ENCODE measurements around the gene PTDSS2. TPM values are rescaled to one million over a fixed set of nuclear protein-coding genes. Genes with fewer than 3 reads are reported as not detected.
"Not testable (repeated sequence)": the region's sequence is repeated elsewhere in the genome, so short reads cannot be mapped to it uniquely, and the experiment has no call there.

PTDSS2 gene
- total RNA-seq, 1 donor from 2014 or later: 81.1 TPM

DNA sequence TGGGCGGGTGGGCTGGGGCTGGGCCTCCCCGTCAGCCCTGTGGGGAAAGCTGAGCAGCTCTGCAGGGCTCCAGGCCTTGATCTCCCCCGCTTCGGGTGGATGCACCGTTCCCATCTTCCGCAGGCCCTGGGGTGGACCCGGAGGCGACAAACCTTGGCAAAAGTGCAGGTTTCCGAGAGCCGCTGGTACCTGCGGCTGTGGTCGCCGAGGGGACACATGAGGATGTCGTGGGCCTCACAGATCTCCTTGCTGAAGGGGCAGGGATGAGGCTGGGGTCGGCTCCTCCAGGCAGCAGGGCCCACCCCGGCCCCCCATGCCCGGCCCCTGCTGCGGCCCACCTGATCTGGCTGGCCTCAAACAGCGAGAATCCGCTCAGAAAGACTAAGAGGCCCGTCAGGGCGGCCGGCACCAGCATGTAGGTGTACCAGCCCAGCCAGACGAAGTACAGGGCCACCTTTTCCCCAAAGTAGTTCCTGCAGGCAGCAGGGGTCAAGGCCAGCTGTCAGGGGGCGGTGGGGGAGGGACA lies 20.1 kb upstream of the PTDSS2 start:
- TF ChIP-seq, protein P1, sequence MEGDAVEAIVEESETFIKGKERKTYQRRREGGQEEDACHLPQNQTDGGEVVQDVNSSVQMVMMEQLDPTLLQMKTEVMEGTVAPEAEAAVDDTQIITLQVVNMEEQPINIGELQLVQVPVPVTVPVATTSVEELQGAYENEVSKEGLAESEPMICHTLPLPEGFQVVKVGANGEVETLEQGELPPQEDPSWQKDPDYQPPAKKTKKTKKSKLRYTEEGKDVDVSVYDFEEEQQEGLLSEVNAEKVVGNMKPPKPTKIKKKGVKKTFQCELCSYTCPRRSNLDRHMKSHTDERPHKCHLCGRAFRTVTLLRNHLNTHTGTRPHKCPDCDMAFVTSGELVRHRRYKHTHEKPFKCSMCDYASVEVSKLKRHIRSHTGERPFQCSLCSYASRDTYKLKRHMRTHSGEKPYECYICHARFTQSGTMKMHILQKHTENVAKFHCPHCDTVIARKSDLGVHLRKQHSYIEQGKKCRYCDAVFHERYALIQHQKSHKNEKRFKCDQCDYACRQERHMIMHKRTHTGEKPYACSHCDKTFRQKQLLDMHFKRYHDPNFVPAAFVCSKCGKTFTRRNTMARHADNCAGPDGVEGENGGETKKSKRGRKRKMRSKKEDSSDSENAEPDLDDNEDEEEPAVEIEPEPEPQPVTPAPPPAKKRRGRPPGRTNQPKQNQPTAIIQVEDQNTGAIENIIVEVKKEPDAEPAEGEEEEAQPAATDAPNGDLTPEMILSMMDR (IDR thresholded peaks at IDR 0.05; ENCODE audit: insufficient read depth, low read length, poor library complexity, severe bottlenecking): no peak
- no peaks in the 10 kb centered on the region for H3K36me3 ChIP-seq (ENCODE audit: control insufficient read depth, insufficient read depth, low read length)
- H3K4me3 ChIP-seq (ENCODE audit: low read depth, low read length): no peak overlapping the region
- DNase-seq (ENCODE audit: low read depth): no peak
- H3K27me3 ChIP-seq (ENCODE audit: control insufficient read depth, insufficient read depth, low read length): peaks cover 4% of the 10 kb centered on the region

DNA sequence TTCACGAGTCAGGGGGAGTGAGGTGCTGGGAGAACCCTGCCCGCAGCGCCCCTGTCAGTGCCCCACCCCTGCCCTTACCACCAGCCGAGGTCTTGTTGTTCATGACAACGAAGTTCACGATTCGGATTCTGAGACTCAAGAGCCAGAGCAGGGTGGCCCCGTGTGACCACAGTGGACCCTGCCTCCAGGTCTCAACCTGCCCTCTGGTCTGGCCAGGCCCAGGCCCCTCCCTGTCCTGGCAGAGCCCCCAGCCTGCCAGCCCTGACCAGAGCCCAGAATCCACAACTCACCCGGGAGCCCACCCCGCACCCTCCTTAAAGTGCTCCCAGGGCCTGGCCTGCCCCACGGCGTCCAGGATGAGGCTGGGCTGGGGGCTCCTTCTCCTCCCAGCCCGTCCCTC lies 18.2 kb upstream of the PTDSS2 start:
- Histone ChIP-seq H3K27me3 (ENCODE audit: control insufficient read depth, insufficient read depth, low read length) (no peaks in the 10 kb centered on the region), H3K4me3 (ENCODE audit: low read depth, low read length) (no peak overlapping the region), H3K36me3 (ENCODE audit: control insufficient read depth, insufficient read depth, low read length) (no peaks in the 10 kb centered on the region)
- DNase-seq (ENCODE audit: low read depth): no peak
- TF ChIP-seq, protein P1 (IDR thresholded peaks at IDR 0.05; ENCODE audit: insufficient read depth, low read length, poor library complexity, severe bottlenecking): no peak

DNA sequence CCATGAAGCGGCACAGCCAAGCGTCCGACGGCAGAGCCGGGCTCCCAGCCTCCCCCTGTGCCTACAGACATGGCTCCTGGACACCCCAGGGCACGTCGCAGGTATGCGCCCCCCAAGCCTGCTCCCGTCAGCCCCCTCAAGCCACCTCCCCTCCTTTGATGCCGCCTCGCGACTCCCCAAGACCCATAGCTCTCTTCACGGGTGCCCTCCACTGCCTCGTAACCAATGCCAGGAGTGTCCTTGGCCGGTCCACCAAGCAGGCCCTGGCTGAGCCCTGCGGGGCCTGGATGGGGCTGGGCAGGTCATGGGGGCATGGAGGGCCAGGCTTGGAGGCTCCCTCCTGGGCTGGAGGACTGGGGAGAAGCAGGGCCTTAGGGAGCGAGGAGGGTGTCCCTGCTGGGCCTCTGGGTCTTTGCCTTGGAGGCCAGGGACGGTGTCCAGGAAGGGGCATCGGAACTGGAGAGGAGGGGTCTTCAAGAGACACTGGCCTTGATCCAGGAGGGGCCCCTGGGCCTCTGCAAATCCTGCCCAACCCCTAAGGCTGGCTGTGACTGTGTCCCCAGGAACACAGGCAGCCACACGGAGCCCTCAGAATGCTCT lies 17.5 kb upstream of the PTDSS2 start:
- Histone ChIP-seq H3K27me3 (ENCODE audit: control insufficient read depth, insufficient read depth, low read length) (no peaks in the 10 kb centered on the region), H3K4me3 (ENCODE audit: low read depth, low read length) (no peak overlapping the region), H3K36me3 (ENCODE audit: control insufficient read depth, insufficient read depth, low read length) (no peaks in the 10 kb centered on the region)
- TF ChIP-seq, protein P1 (IDR thresholded peaks at IDR 0.05; ENCODE audit: insufficient read depth, low read length, poor library complexity, severe bottlenecking): no peak
- DNase-seq (ENCODE audit: low read depth): no peak

DNA sequence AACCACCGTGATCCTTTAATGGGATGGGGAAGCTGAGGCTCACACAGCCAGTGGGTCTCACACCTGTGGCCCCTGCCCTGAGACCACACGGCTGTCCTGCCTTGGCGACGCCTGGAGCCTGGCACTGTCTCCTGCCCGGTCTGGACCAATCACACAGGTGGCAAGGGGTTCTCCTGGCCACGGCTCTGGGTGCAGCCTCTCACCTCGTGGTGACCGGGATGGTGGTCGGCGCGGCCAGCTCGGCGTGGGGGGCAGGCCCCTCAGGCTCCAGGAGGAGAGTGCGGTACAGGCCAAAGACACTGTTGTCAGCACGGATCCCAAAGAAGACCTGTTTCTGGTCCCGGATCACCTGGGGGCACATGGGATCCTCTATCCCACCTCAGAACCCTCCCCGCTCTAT lies 17.0 kb upstream of the PTDSS2 start:
- TF ChIP-seq, protein P1 (IDR thresholded peaks at IDR 0.05; ENCODE audit: insufficient read depth, low read length, poor library complexity, severe bottlenecking): no peak
- no peak for DNase-seq (ENCODE audit: low read depth)
- H3K36me3 ChIP-seq (ENCODE audit: control insufficient read depth, insufficient read depth, low read length): no peaks in the 10 kb centered on the region
- no peaks in the 10 kb centered on the region for H3K27me3 ChIP-seq (ENCODE audit: control insufficient read depth, insufficient read depth, low read length)
- H3K4me3 ChIP-seq (ENCODE audit: low read depth, low read length): no peak overlapping the region

DNA sequence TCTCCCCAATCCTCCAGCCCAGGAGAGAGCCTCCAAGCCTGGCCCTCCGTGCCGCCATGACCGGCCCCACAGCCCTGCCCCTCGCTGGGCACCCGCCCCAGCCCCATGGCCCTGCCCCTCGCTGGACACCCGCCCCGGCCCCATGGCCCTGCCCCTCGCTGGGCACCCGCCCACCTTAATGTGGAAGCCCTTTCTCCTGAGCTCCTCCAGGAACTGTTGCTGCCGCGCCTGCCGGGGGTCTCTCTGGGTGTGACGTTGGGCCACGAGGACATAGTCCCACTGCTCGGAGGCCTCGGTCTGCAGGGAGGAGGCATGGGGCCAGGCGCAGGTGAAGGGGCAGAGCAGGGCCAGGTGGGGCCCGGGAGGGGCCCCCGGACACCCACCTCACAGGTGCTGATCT lies 16.4 kb upstream of the PTDSS2 start:
- TF ChIP-seq, protein P1 (IDR thresholded peaks at IDR 0.05; ENCODE audit: insufficient read depth, low read length, poor library complexity, severe bottlenecking): no peak
- no peak overlapping the region for H3K4me3 ChIP-seq (ENCODE audit: low read depth, low read length)
- H3K27me3 ChIP-seq (ENCODE audit: control insufficient read depth, insufficient read depth, low read length): no peaks in the 10 kb centered on the region
- H3K36me3 ChIP-seq (ENCODE audit: control insufficient read depth, insufficient read depth, low read length): no peaks in the 10 kb centered on the region
- no peak for DNase-seq (ENCODE audit: low read depth)

DNA sequence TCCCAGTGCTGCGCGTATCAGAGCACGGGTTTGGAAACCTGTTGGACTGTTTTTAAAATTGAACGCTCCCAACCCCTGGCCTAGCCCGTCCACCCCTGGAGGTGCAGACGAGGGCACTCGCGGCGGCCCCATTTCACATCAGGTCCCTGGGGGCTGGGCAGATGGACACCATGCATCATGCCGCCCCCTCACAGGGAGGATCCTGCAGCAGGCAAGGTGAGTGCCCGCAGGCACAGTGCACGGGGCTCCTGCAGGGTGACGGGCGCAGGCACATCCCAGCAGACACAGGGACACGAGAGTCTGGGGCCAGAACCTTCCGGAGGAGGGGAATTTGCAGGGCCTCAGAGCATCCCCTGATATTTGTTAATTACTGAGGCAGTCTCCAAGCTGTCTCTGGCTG lies 15.6 kb upstream of the PTDSS2 start:
- H3K4me3 ChIP-seq (ENCODE audit: low read depth, low read length): no peak overlapping the region
- H3K27me3 ChIP-seq (ENCODE audit: control insufficient read depth, insufficient read depth, low read length): no peaks in the 10 kb centered on the region
- H3K36me3 ChIP-seq (ENCODE audit: control insufficient read depth, insufficient read depth, low read length): no peaks in the 10 kb centered on the region
- DNase-seq (ENCODE audit: low read depth): no peak
- TF ChIP-seq, protein P1 (IDR thresholded peaks at IDR 0.05; ENCODE audit: insufficient read depth, low read length, poor library complexity, severe bottlenecking): no peak

DNA sequence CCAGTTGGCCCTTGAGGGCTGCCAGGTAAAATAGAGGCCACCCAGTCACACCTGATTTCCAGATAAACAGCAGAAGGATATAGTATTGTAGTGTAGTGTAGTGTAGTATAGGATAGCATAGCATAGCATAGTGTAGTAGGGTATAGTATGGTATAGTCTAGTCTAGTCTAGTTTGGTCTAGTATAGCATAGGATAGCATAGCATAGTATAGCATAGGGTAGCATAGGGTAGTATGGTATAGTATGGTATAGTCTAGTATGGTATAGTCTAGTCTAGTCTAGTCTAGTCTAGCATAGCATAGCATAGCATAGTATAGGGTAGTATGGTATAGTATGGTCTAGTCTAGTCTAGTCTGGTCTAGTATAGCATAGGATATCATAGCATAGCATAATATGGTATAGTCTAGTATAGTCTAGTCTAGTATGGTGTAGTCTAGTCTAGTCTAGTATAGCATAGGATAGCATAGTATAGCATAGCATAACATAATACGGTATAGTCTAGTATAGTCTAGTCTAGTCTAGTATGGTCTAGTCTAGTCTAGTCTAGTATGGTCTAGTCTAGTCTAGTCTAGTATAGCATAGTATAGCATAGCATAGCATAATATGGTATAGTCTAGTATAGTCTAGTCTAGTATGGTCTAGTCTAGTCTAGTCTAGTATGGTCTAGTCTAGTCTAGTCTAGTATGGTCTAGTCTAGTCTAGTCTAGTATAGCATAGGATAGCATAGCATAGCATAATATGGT lies 14.9 kb upstream of the PTDSS2 start:
- H3K36me3 ChIP-seq (ENCODE audit: control insufficient read depth, insufficient read depth, low read length); DNase-seq (ENCODE audit: low read depth); H3K4me3 ChIP-seq (ENCODE audit: low read depth, low read length); H3K27me3 ChIP-seq (ENCODE audit: control insufficient read depth, insufficient read depth, low read length): not testable (repeated sequence)
